NB4 (cell line): ENCODE measurements around the gene ZNF689.

Source experiments
- DNase-seq: peaks from one replicate; pipeline ENCODE4 v3.0.0; 2010; ENCODE audit warnings: low read depth
- H3K4me3 ChIP-seq: one replicate; pipeline ENCODE4 v1.5.1; 2011; ENCODE audit warnings: mild to moderate bottlenecking, low read depth, low read length, moderate library complexity
- MYC ChIP-seq: IDR thresholded peaks from 2 replicates; pipeline ENCODE4 v1.6.1; 2011; ENCODE audit warnings: low read depth, low read length
- POLR2A ChIP-seq: IDR thresholded peaks from 2 replicates; pipeline ENCODE4 v1.6.1; 2011; ENCODE audit warnings: mild to moderate bottlenecking; ENCODE audit not compliant: insufficient read length; ENCODE audit errors: extremely low read depth
- TF ChIP-seq, protein P1 (sequence below): IDR thresholded peaks from 2 replicates; pipeline ENCODE4 v1.6.1; 2011; ENCODE audit warnings: low read depth, low read length
- TF ChIP-seq, protein P2 (sequence below): IDR thresholded peaks from one replicate; pipeline ENCODE4 v1.5.1; 2012; ENCODE audit warnings: low read depth, low read length

Gene ZNF689

DNA sequence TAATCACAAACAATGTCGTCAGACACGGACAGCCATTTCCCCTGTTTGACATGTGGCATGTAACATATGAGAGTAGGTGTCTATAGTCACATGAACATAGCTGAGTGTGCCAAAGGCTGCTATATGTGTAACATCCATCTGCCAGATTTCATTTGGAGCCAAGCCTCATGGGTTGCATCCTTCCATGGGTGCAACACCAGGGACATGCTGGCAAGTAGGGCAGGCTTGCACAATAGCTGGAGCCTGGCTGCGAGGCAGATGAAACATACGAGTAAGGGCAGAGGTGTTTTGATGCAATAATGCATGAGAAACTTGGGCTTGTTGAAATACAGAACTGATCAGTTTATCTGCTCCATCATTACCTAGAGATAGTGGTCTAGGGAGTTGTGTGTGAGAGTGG, 9.0 kb upstream of the ZNF689 start:
- no peak for DNase-seq
- TF ChIP-seq, protein P1, sequence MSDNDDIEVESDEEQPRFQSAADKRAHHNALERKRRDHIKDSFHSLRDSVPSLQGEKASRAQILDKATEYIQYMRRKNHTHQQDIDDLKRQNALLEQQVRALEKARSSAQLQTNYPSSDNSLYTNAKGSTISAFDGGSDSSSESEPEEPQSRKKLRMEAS: no peak
- TF ChIP-seq POLR2A (no peak), MYC (no peak)
- TF ChIP-seq, protein P2, sequence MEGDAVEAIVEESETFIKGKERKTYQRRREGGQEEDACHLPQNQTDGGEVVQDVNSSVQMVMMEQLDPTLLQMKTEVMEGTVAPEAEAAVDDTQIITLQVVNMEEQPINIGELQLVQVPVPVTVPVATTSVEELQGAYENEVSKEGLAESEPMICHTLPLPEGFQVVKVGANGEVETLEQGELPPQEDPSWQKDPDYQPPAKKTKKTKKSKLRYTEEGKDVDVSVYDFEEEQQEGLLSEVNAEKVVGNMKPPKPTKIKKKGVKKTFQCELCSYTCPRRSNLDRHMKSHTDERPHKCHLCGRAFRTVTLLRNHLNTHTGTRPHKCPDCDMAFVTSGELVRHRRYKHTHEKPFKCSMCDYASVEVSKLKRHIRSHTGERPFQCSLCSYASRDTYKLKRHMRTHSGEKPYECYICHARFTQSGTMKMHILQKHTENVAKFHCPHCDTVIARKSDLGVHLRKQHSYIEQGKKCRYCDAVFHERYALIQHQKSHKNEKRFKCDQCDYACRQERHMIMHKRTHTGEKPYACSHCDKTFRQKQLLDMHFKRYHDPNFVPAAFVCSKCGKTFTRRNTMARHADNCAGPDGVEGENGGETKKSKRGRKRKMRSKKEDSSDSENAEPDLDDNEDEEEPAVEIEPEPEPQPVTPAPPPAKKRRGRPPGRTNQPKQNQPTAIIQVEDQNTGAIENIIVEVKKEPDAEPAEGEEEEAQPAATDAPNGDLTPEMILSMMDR: no peak
- H3K4me3 ChIP-seq: no peak overlapping the region

DNA sequence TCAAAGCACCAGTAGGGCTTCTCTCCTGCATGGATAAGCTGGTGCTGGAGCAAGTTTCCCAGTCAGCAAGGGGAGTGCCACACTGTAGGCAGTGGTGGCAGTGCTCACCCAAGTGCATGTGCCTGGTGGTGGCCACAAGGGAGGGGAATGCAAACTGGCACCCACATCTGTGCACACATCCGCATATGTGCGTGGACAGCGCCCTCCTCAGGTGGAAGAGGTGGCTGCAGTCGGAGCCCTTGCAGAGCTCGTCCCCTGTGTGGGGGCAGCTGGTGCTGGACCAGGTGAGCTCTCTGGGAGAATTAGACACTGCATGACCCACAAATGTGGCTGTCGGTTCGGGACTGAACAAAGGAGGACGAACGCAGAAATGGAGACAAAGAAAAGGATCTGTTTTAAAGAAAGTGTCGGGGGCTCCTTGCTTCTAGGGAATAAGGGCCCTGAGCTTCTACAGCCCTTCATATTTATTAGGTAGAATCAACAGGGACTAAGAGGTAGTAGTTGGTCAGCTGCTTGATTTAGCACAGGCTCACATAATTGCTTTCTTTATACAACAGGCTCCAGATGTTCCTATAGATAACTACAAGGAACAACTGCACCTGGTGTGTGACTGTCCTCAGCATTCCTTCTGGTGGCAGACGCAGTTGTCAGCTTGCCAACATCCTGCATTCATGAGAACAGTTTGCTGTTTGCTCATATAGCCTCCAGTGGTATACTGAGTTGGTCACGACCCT, 5.3 kb upstream of the ZNF689 start:
- peak; percentile 81 for DNase-seq
- H3K4me3 ChIP-seq: no peak overlapping the region
- TF ChIP-seq, protein P1: peak; percentile 71
- TF ChIP-seq MYC (peak; percentile 81), POLR2A (no peak)
- TF ChIP-seq, protein P2: peak; percentile 78

DNA sequence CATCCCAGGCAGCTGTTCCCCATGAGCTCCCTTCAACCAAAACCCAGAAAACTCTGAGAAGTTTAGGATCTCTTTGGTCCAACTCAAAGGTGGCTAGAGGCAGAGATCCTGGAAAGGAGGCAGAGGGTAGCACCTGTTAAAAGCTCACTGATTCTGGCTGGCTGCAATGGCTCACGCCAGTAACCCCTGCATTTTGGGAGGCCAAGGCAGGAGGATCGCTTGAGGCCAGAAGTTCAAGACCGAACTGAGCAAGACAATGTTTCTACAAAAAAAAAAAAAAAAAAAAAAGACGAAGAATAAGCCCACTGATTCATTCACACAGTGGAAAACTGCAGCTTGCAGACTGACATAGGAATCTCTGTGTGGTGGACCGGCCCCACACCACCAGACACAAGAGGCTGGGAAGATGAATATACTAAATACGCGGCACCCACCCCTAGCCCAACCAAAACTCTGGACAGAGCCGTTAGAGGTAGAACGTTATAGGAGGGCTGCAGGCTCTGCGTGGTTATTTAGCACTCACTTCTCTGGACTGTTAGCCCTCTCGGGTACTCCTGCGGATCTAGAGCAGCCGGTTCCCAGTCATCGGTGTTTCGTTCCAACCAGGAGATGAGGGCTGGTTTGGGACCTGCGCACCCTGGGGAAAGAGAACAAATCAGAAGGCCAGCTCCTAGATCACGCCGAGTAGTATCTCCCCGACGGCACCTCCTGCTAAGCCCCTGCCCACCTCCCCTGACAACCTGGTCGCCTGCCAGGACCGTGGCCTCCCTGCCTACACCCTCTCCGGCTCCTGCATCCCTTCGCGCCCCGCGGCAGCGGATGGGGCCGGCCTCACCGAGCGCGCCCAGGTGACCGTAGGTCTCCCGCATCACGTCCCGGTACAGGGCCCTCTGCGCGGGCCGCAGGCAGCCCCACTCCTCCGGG, 925 bp downstream of the ZNF689 start:
- peak; percentile 54 for DNase-seq
- TF ChIP-seq MYC: no peak
- TF ChIP-seq, protein P2: no peak
- TF ChIP-seq POLR2A: no peak
- TF ChIP-seq, protein P1: no peak
- peak overlapping the region; percentile 95 for H3K4me3 ChIP-seq

DNA sequence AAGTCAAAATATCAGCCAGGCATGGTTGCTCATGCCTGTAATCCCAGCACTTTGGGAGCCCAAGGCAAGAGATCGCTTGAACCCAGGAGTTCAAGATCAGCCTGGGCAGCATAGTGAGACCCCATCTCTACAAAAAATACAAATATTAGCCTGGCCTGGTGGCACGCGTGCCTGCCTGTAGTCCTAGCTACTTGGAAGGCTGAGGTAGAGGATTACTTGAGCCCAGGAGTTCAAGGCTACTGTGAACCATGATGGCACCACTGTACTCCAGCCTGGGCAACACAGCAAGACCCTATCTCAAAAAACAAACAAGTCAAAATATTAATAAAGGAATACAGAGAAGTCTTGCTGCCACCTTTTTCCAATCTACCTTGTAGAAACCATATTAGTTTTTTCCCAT, 4.2 kb downstream of the ZNF689 start:
- TF ChIP-seq, protein P2: no peak
- TF ChIP-seq MYC (no peak), POLR2A (no peak)
- TF ChIP-seq, protein P1: no peak
- no peak overlapping the region for H3K4me3 ChIP-seq
- DNase-seq: no peak

DNA sequence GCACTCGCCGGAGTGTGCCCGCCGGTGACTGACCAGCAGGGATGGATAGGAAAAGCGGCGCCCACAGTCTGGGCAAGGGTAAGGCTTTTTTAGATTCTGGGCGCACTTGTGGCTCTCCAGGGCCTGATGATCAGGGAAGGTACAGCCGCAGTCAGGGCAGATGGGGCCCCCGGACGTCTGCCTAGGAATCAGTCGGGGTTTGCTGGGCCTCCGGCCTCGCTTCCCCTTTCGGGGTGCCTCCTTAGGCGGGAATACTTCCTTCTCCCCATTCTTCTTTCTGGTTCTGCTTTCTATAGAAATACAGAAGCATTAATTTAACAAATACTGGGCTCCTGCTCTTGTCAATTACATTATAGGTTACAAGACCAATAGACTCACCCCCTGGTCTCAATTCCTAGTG, 5.0 kb downstream of the ZNF689 start:
- TF ChIP-seq POLR2A (no peak), MYC (no peak)
- TF ChIP-seq, protein P1: no peak
- TF ChIP-seq, protein P2: no peak

More for the DNA sequence above, 5.0 kb downstream of the ZNF689 start:
- H3K4me3 ChIP-seq: no peak overlapping the region
- DNase-seq: no peak
